Measurements from ENCODE around the gene PEPD.

- no peak for TF ChIP-seq CTCF (IDR thresholded peaks at IDR 0.05 in 2 of 3, conservative IDR thresholded peaks at IDR 0.05 in 1 of 3; ENCODE audit: borderline replicate concordance in 1 of 3, insufficient read depth in 1 of 3, low read depth in 2 of 3, low read length in 2 of 3)
- TF ChIP-seq POLR2AphosphoS5 (IDR thresholded peaks at IDR 0.05; ENCODE audit: low read depth, low read length), result no peak
- TF ChIP-seq EZH2 (IDR thresholded peaks at IDR 0.05), result no peak
- TF ChIP-seq ZBTB33 (IDR thresholded peaks at IDR 0.05; ENCODE audit: extremely low read depth, insufficient replicate concordance, low read length), result no peak
- TF ChIP-seq SIN3A (IDR thresholded peaks at IDR 0.05; ENCODE audit: low read depth), result no peak
- TF ChIP-seq CEBPB (IDR thresholded peaks at IDR 0.05; ENCODE audit: low read depth), result no peak
- TF ChIP-seq YY1 (IDR thresholded peaks at IDR 0.05; ENCODE audit: extremely low read depth, insufficient replicate concordance, low read depth, low read length), result no peak
- TF ChIP-seq SP1 (IDR thresholded peaks at IDR 0.05; ENCODE audit: low read depth), result no peak
Measured at GRCh38 chr19:33497131-33497777, 24.3 kb downstream of the PEPD start.

All from HCT116 (cell line).